CD4-positive, alpha-beta T cell (primary cell): ENCODE data around the gene NFYC. TPM values are rescaled to one million over a fixed set of nuclear protein-coding genes. Genes with fewer than 3 reads are reported as not detected.

Experiments
- ATAC-seq: fragments of 200-7000 bp; cut with Tn5 transposase; one replicate; pipeline ENCODE4 v1.10.0; 2022; ENCODE audit warnings: mild to moderate bottlenecking; ENCODE audit not compliant: poor library complexity
- CTCF ChIA-PET: fragments of 350-600 bp; sonication (Branson Sonifier 250); formaldehyde crosslinking; loops from one replicate; lab custom pipeline; 2021; ENCODE audit warnings: antibody characterized with exemption, inconsistent platforms; lab: Charles Lee
- POLR2A ChIA-PET: fragments of 350-600 bp; sonication (Branson Sonifier 250); formaldehyde crosslinking; loops from one replicate; lab custom pipeline; 2021; ENCODE audit warnings: antibody characterized with exemption, inconsistent platforms; lab: Charles Lee
- DNase-seq, 14 experiments: peaks; one replicate each; pipeline ENCODE4 v3.0.0-alpha.2; 2013 to 2020; ENCODE audit warnings: mixed read lengths in 2 of 14
- H3K27ac ChIP-seq, 2 donors: one replicate each; pipeline versions ENCODE4 v1.5.1 to v1.7.0; 2013; ENCODE audit warnings: low read length in 2 of 2, low read depth in 1 of 2, mild to moderate bottlenecking in 1 of 2
- H3K27me3 ChIP-seq, 2 experiments: 1 replicate in 1 of 2; 2 replicates in 1 of 2; pipeline versions ENCODE4 v1.6.1 to v1.7.0; 2013; ENCODE audit warnings: low read length in 2 of 2, control low read depth in 1 of 2, mild to moderate bottlenecking in 1 of 2, moderate library complexity in 1 of 2; ENCODE audit not compliant: insufficient read depth in 2 of 2, control insufficient read depth in 1 of 2
- H3K36me3 ChIP-seq: one replicate; pipeline ENCODE4 v1.6.1; 2013; ENCODE audit warnings: low read length, control low read depth; ENCODE audit not compliant: insufficient read depth
- H3K4me1 ChIP-seq: one replicate; pipeline ENCODE4 v1.6.1; 2013; ENCODE audit warnings: low read length, control low read depth; ENCODE audit not compliant: insufficient read depth
- H3K4me3 ChIP-seq: one replicate; pipeline ENCODE4 v1.5.1; 2013; ENCODE audit warnings: mild to moderate bottlenecking, low read length, moderate library complexity
- H3K9me3 ChIP-seq, 2 experiments: 1 replicate in 1 of 2; 2 replicates in 1 of 2; pipeline versions ENCODE4 v1.6.1 to v1.7.0; 2013; ENCODE audit warnings: low read length in 2 of 2, mild to moderate bottlenecking in 2 of 2, control low read depth in 1 of 2, moderate library complexity in 1 of 2; ENCODE audit not compliant: control insufficient read depth in 1 of 2, insufficient read depth in 1 of 2
- H3K27ac Mint-ChIP-seq: one replicate; pipeline ENCODE4 v1.8.0; 2020; ENCODE audit warnings: mixed read lengths
- H3K27me3 Mint-ChIP-seq: one replicate; pipeline ENCODE4 v1.8.0; 2021; ENCODE audit warnings: mixed read lengths
- H3K36me3 Mint-ChIP-seq: one replicate; pipeline ENCODE4 v1.8.0; 2021; ENCODE audit warnings: low read depth, mixed read lengths
- H3K4me1 Mint-ChIP-seq: one replicate; pipeline ENCODE4 v1.8.0; 2021; ENCODE audit warnings: low read depth, mixed read lengths
- H3K4me3 Mint-ChIP-seq: one replicate; pipeline ENCODE4 v1.8.0; 2020; ENCODE audit warnings: mild to moderate bottlenecking, mixed read lengths
- H3K9me3 Mint-ChIP-seq: one replicate; pipeline ENCODE4 v1.8.0; 2020; ENCODE audit warnings: mixed read lengths
- CTCF ChIP-seq: fragments of 200-600 bp; IDR thresholded peaks from one replicate; pipeline ENCODE4 v1.8.0; 2022; ENCODE audit warnings: antibody characterized with exemption, mild to moderate bottlenecking
- intact Hi-C, 2 experiments: fragments of 100-400 bp; cut with DNase I in 1 of 2; cut with micrococcal nuclease in 1 of 2; formaldehyde crosslinking; loops; one replicate each; pipeline versions ENCODE4 v1.15.1 to v1.9.0; 2023 to 2025; cut with DNase I, micrococcal nuclease
- total RNA-seq, 174 experiments: library from RNA in 2 of 174; stranded (reverse) in 2 of 174; gene quantifications; one replicate each; pipeline ENCODE4 v1.2.3 and lab custom pipeline; 2021 to 2026

NFYC gene
- total RNA-seq, 2 experiments from 2014 or later: 28.6 to 35.2 TPM

- H3K27ac ChIP-seq: peak overlapping the region; percentile 31 to 55
- Mint-ChIP-seq H3K4me3 (peak overlapping the region; percentile 68), H3K36me3 (no peaks in the 10 kb centered on the region), H3K27me3 (no peaks in the 10 kb centered on the region), H3K27ac (peak overlapping the region; percentile 81), H3K9me3 (no peaks in the 10 kb centered on the region), H3K4me1 (peaks cover 26% of the 10 kb centered on the region)
- no peak overlapping the region for H3K4me3 ChIP-seq
- CTCF ChIA-PET: interaction anchor here (0.5 to 1.0 kb wide), 3 partner anchors 28 to 67 kb away, joined by 3 to 5 read pairs (median 3); no protein-coding TSS in a partner anchor
- intact Hi-C loops: loop anchor here in 1 of 2 experiments (5.0 to 10.0 kb wide), 3 partner anchors 111 to 551 kb away; partner anchors contain the start of genes NFYC and RIMS3
- ATAC-seq (no peak), DNase-seq (peak in 1 of 14 experiments; percentile 33)
- peaks cover 22% of the 10 kb centered on the region for H3K4me1 ChIP-seq
- TF ChIP-seq CTCF: no peak
- POLR2A ChIA-PET: interaction anchor here (4.8 kb wide), 1 partner anchor 59 kb away, joined by 21 read pairs; the partner anchor contains the start of gene CITED4
- H3K27me3 ChIP-seq: no peaks in the 10 kb centered on the region
- no peaks in the 10 kb centered on the region for H3K9me3 ChIP-seq
- H3K36me3 ChIP-seq: no peaks in the 10 kb centered on the region
Measured at GRCh38 chr1:40803447-40803846, 111.9 kb downstream of the NFYC start.

- peak overlapping the region; percentile 31 to 55 for H3K27ac ChIP-seq
- POLR2A ChIA-PET: interaction anchor here (4.8 kb wide), 1 partner anchor 58 kb away, joined by 21 read pairs; the partner anchor contains the start of gene CITED4
- peak overlapping the region; percentile 81 for H3K27ac Mint-ChIP-seq
Measured at GRCh38 chr1:40803902-40804301, 112.4 kb downstream of the NFYC start.

GRCh38 chr1:40806240-40806639 lies 114.7 kb downstream of the NFYC start:
- TF ChIP-seq CTCF: no peak
- ChIA-PET CTCF (no interaction called here), POLR2A (interaction anchor here (1.8 kb wide), 1 partner anchor 10 kb away, joined by 4 read pairs; no protein-coding TSS in a partner anchor)
- Mint-ChIP-seq H3K4me3 (no peak overlapping the region), H3K9me3 (no peaks in the 10 kb centered on the region), H3K4me1 (peaks cover 29% of the 10 kb centered on the region), H3K27me3 (no peaks in the 10 kb centered on the region), H3K27ac (no peak overlapping the region), H3K36me3 (no peaks in the 10 kb centered on the region)
- H3K27ac ChIP-seq: no peak overlapping the region
- ATAC-seq (no peak), DNase-seq (no peak)
- peaks cover 22% of the 10 kb centered on the region for H3K4me1 ChIP-seq
- no peak overlapping the region for H3K4me3 ChIP-seq
- H3K9me3 ChIP-seq: no peaks in the 10 kb centered on the region
- intact Hi-C loops: loop anchor here in 1 of 2 experiments (10.0 kb wide), 1 partner anchor 549 kb away; no protein-coding TSS in a partner anchor
- no peaks in the 10 kb centered on the region for H3K36me3 ChIP-seq
- no peaks in the 10 kb centered on the region for H3K27me3 ChIP-seq

More at GRCh38 chr1:40803902-40804301, 112.4 kb downstream of the NFYC start:
- ATAC-seq (no peak), DNase-seq (no peak)
- CTCF ChIA-PET: interaction anchor here (0.5 to 0.8 kb wide), 2 partner anchors 30 to 67 kb away, joined by 3 to 5 read pairs; no protein-coding TSS in a partner anchor
- H3K27me3 Mint-ChIP-seq: no peaks in the 10 kb centered on the region
- H3K9me3 Mint-ChIP-seq: no peaks in the 10 kb centered on the region
- intact Hi-C loops: loop anchor here in 1 of 2 experiments (5.0 to 10.0 kb wide), 3 partner anchors 112 to 551 kb away; partner anchors contain the start of genes NFYC and RIMS3
- Histone ChIP-seq H3K36me3 (no peaks in the 10 kb centered on the region), H3K27me3 (no peaks in the 10 kb centered on the region), H3K4me3 (no peak overlapping the region), H3K4me1 (peaks cover 23% of the 10 kb centered on the region), H3K9me3 (no peaks in the 10 kb centered on the region)
- no peak for TF ChIP-seq CTCF
- peaks cover 29% of the 10 kb centered on the region for H3K4me1 Mint-ChIP-seq
- no peak overlapping the region for H3K4me3 Mint-ChIP-seq
- H3K36me3 Mint-ChIP-seq: no peaks in the 10 kb centered on the region
